CD4-positive, alpha-beta memory T cell (primary cell): ENCODE data around the gene AKAP14. TPM values are rescaled to one million over a fixed set of nuclear protein-coding genes. Genes with fewer than 3 reads are reported as not detected.

ENCODE experiments used
- CTCF ChIA-PET: fragments of 350-600 bp; sonication (Branson Sonifier 250); formaldehyde crosslinking; loops from one replicate; lab custom pipeline; 2021; ENCODE audit warnings: inconsistent platforms; ENCODE audit not compliant: partially characterized antibody; lab: Charles Lee
- POLR2A ChIA-PET: fragments of 350-600 bp; sonication (Branson Sonifier 250); formaldehyde crosslinking; loops from one replicate; lab custom pipeline; 2021; ENCODE audit not compliant: partially characterized antibody; lab: Charles Lee
- DNase-seq, 5 donors: peaks; one replicate each; pipeline versions ENCODE4 v3.0.0 to v3.0.0-alpha.2; 2020 to 2022; ENCODE audit warnings: mixed read lengths in 1 of 5
- H3K27ac ChIP-seq: one replicate; pipeline ENCODE4 v1.7.0; 2013; ENCODE audit warnings: low read depth, low read length
- H3K27me3 ChIP-seq: 2 replicates; pipeline ENCODE4 v1.7.0; 2013; ENCODE audit warnings: mild to moderate bottlenecking, low read length, moderate library complexity; ENCODE audit not compliant: insufficient read depth
- H3K36me3 ChIP-seq: 2 replicates; pipeline ENCODE4 v1.7.0; 2013; ENCODE audit warnings: mild to moderate bottlenecking, low read length, moderate library complexity; ENCODE audit not compliant: insufficient read depth
- H3K4me1 ChIP-seq: 2 replicates; pipeline ENCODE4 v1.7.0; 2013; ENCODE audit warnings: mild to moderate bottlenecking, low read length, moderate library complexity; ENCODE audit not compliant: insufficient read depth
- H3K4me3 ChIP-seq, 2 donors: one replicate each; pipeline ENCODE4 v1.7.0; 2013; ENCODE audit warnings: low read length in 2 of 2, mild to moderate bottlenecking in 1 of 2
- H3K9me3 ChIP-seq, 2 donors: one replicate each; pipeline ENCODE4 v1.7.0; 2013; ENCODE audit warnings: low read length in 2 of 2, control low read depth in 1 of 2; ENCODE audit not compliant: control insufficient read depth in 1 of 2
- H3K27ac Mint-ChIP-seq, 7 donors: one replicate each; pipeline ENCODE4 v1.8.0; 2020 to 2021; ENCODE audit warnings: mixed read lengths in 7 of 7, mild to moderate bottlenecking in 6 of 7, inconsistent platforms in 3 of 7, moderate library complexity in 3 of 7
- H3K27me3 Mint-ChIP-seq, 2 donors: one replicate each; pipeline ENCODE4 v1.8.0; 2020 to 2021; ENCODE audit warnings: mixed read lengths in 2 of 2
- H3K36me3 Mint-ChIP-seq, 2 donors: one replicate each; pipeline ENCODE4 v1.8.0; 2020 to 2021; ENCODE audit warnings: mixed read lengths in 2 of 2, inconsistent platforms in 1 of 2, mild to moderate bottlenecking in 1 of 2
- H3K4me1 Mint-ChIP-seq, 4 donors: one replicate each; pipeline ENCODE4 v1.8.0; 2020 to 2021; ENCODE audit warnings: mixed read lengths in 4 of 4, mild to moderate bottlenecking in 1 of 4
- H3K4me3 Mint-ChIP-seq, 8 donors: one replicate each; pipeline ENCODE4 v1.8.0; 2020 to 2021; ENCODE audit warnings: mixed read lengths in 8 of 8, mild to moderate bottlenecking in 7 of 8, moderate library complexity in 6 of 8, inconsistent platforms in 3 of 8
- H3K9me3 Mint-ChIP-seq, 8 donors: one replicate each; pipeline ENCODE4 v1.8.0; 2020 to 2021; ENCODE audit warnings: mixed read lengths in 8 of 8, mild to moderate bottlenecking in 5 of 8, inconsistent platforms in 3 of 8, moderate library complexity in 1 of 8
- intact Hi-C: fragments of 100-400 bp; cut with micrococcal nuclease; formaldehyde crosslinking; loops from one replicate; pipeline ENCODE4 v1.15.1; 2023
- polyA plus RNA-seq, 2 donors: library from polyadenylated mRNA; unstranded; fragments of 300-500 nt; fragmentation: Illumina TruSeq; gene quantifications; one replicate each; pipeline ENCODE4 v1.2.3, GENCODE V29; 2021
- total RNA-seq, 2 experiments: library from RNA; stranded (reverse); gene quantifications; one replicate each; pipeline ENCODE4 v1.2.3, GENCODE V29; 2021

AKAP14 gene
- total and polyA plus RNA-seq, 4 experiments from 2014 or later, result not detected

DNA sequence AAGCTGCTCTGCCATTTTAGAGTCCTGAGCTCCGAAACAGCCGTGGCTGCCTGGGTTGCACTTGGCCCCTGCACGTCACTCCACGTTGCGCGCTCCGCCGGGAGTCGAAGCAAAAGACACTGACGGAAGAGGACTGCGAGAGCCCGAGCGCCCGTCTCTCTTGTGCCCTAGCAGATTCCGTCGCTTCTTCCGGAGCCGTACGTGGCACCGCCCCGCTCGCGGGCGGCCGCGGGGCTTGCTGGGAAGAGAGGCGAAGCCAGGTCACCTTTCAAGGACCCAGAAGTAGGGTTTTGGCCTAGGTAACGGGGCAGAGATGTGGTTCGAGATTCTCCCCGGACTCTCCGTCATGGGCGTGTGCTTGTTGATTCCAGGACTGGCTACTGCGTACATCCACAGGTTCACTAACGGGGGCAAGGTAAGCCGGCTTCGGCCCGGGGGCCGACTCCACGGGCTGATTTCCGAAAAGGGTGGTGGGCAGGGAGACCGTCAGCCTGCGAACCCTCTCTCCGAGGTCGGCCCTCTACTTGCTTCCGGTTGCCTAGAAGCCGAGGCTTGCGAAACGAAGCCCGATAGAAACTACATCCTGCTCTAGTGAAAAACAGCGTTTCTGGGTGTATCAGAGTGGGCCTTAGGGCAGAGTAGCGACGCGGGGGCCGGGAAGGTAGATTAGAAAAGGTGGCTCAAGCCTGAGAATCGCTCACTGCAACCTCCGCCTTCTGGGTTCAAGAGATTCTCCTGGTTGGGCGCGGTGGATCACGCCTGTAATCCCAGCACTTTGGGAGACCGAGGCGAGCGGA is 23.9 kb upstream of the AKAP14 start, which contains the start of the genes NDUFA1 and RNF113A:
NDUFA1 (plus strand) TSS at position 234 of the 797 bp plus-strand sequence; CDS start at position 314, 80 bp downstream.
RNF113A (minus strand) TSS at position 135 of the 797 bp plus-strand sequence; CDS start at position 15, 120 bp downstream.
- intact Hi-C loops, result loop anchor here (1.0 to 5.0 kb wide), 7 partner anchors 15 to 404 kb away; partner anchors contain the start of genes NKAP, NKRF, RPL39 and SLC25A5
- Histone ChIP-seq H3K27ac (peak within 1 kb of the TSS; percentile 85), H3K36me3 (no peaks in the 10 kb centered on the region), H3K9me3 (no peaks in the 10 kb centered on the region), H3K27me3 (no peaks in the 10 kb centered on the region), H3K4me3 (peak within 1 kb of the TSS; percentile 78 to 89), H3K4me1 (peaks cover 15% of the 10 kb centered on the region)
- peaks cover 0 to 2% (median 0%) of the 10 kb centered on the region in 8 donors for H3K9me3 Mint-ChIP-seq
- peak within 1 kb of the TSS; percentile 98 to 100 (median 98) for H3K27ac Mint-ChIP-seq
- DNase-seq, result peak; percentile 86 to 91 (median 89)
- peak within 1 kb of the TSS; percentile 93 to 100 (median 96) for H3K4me3 Mint-ChIP-seq
- no peaks in the 10 kb centered on the region for H3K27me3 Mint-ChIP-seq
- ChIA-PET CTCF (interaction anchor here (1.8 to 2.5 kb wide), 3 partner anchors 8 to 80 kb away, joined by 3 to 11 read pairs (median 10); partner anchors contain the start of gene RPL39), POLR2A (interaction anchor here (0.9 to 3.3 kb wide), 13 partner anchors 9 to 389 kb away, joined by 3 to 51 read pairs (median 6); partner anchors contain the start of genes NKAP, RPL39, SEPTIN6 and SOWAHD)
- H3K36me3 Mint-ChIP-seq, result peaks cover 2 to 28% of the 10 kb centered on the region in 2 donors
- peaks cover 3 to 39% (median 17%) of the 10 kb centered on the region in 4 donors for H3K4me1 Mint-ChIP-seq

- H3K27me3 Mint-ChIP-seq, result no peaks in the 10 kb centered on the region
- H3K9me3 Mint-ChIP-seq, result peaks cover 0 to 1% (median 0%) of the 10 kb centered on the region in 8 donors
- H3K27ac Mint-ChIP-seq, result peak overlapping the region in 2 of 7 donors; percentile 13 to 31
- Histone ChIP-seq H3K36me3 (no peaks in the 10 kb centered on the region), H3K9me3 (no peaks in the 10 kb centered on the region), H3K27me3 (no peaks in the 10 kb centered on the region), H3K27ac (no peak overlapping the region), H3K4me3 (no peak overlapping the region), H3K4me1 (peaks cover 14% of the 10 kb centered on the region)
- POLR2A ChIA-PET, result interaction anchor here (0.6 to 1.9 kb wide), 3 partner anchors 26 to 87 kb away, joined by 3 to 20 read pairs (median 4); partner anchors contain the start of genes RPL39 and UPF3B
- DNase-seq, result no peak
- H3K36me3 Mint-ChIP-seq, result peaks cover 2 to 16% of the 10 kb centered on the region in 2 donors
- CTCF ChIA-PET, result interaction anchor here (0.9 to 2.9 kb wide), 4 partner anchors 8 to 87 kb away, joined by 3 to 16 read pairs (median 11); partner anchors contain the start of genes RNF113A and RPL39
- intact Hi-C loops, result no loop called here
- no peak overlapping the region for H3K4me3 Mint-ChIP-seq
- peaks cover 9 to 15% (median 15%) of the 10 kb centered on the region in 4 donors for H3K4me1 Mint-ChIP-seq
These were observed 17.0 kb upstream of the AKAP14 start for GRCh38 chrX:119878740-119879139.

- Mint-ChIP-seq H3K4me1 (peaks cover 9 to 15% (median 15%) of the 10 kb centered on the region in 4 donors), H3K36me3 (peaks cover 0 to 13% of the 10 kb centered on the region in 2 donors), H3K4me3 (no peak overlapping the region), H3K27ac (peak overlapping the region in 6 of 7 donors; percentile 2 to 84 (median 74)), H3K27me3 (no peaks in the 10 kb centered on the region), H3K9me3 (peaks cover 0 to 1% (median 0%) of the 10 kb centered on the region in 8 donors)
- ChIA-PET POLR2A (interaction anchor here (1.0 to 1.9 kb wide), 3 partner anchors 9 to 88 kb away, joined by 3 to 20 read pairs (median 4); partner anchors contain the start of genes NDUFA1, RNF113A, RPL39 and UPF3B), CTCF (interaction anchor here (0.9 to 2.9 kb wide), 4 partner anchors 9 to 363 kb away, joined by 3 to 11 read pairs (median 8); partner anchors contain the start of genes RNF113A and RPL39)
- peak in 3 of 5 donors; percentile 17 to 25 (median 23) for DNase-seq
- peaks cover 11% of the 10 kb centered on the region for H3K4me1 ChIP-seq
- intact Hi-C loops, result loop anchor here (2.0 kb wide), 1 partner anchor 89 kb away; the partner anchor contains the start of gene RPL39
- H3K9me3 ChIP-seq, result no peaks in the 10 kb centered on the region
- H3K36me3 ChIP-seq, result no peaks in the 10 kb centered on the region
- no peak overlapping the region for H3K4me3 ChIP-seq
- no peaks in the 10 kb centered on the region for H3K27me3 ChIP-seq
- no peak overlapping the region for H3K27ac ChIP-seq
These were observed 15.6 kb upstream of the AKAP14 start for GRCh38 chrX:119880076-119880475.

DNA sequence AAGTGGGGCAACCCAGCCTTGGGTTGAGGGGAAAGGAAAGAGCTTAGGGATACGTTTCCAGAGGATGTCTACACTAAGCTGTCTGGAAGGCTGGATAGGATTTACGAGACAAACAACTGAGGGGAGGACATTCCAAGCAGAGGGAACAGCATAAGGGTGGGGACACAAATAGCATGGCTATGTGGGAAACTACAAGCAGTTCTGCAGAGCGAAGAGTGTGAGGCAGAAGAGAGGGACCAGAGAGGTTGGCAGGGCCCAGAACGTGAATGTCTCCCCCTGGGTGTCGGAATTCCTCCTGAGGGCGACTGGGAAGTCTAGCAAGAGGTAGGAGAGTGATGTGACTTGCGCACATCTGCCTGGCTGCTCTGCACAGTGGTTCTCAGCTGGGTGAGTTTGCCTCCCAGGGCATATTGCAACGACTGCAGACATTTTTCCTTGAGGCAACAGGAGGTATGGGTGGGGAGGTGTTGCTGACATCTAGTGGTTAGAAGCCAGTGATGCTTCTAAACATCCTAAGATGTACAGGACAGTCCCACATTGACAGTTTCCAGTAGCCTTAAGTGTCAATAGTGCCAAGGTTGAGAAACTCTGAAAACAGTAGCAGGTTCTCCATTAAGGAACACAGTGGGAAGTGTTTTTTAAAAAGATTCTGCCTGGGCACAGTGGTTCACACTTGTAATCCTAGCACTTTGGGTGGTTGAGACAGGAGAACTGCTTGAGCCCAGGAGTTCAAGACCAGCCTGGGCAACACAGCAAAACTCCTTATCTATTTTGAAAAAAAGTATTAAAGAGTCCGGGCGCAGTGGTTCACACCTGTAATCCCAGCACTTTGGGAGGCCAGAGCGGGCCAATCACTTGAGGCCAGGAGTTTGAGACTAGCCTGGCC is 14.9 kb upstream of the AKAP14 start:
- H3K9me3 Mint-ChIP-seq, result peaks cover 0 to 1% (median 0%) of the 10 kb centered on the region in 8 donors
- Histone ChIP-seq H3K9me3 (no peaks in the 10 kb centered on the region), H3K36me3 (no peaks in the 10 kb centered on the region), H3K27me3 (no peaks in the 10 kb centered on the region), H3K4me3 (no peak overlapping the region), H3K4me1 (peaks cover 10% of the 10 kb centered on the region), H3K27ac (peak overlapping the region; percentile 15)
- peaks cover 9 to 16% (median 15%) of the 10 kb centered on the region in 4 donors for H3K4me1 Mint-ChIP-seq
- peak; percentile 35 to 51 (median 49) for DNase-seq
- ChIA-PET CTCF (interaction anchor here (0.9 to 2.9 kb wide), 4 partner anchors 10 to 364 kb away, joined by 3 to 11 read pairs (median 8); partner anchors contain the start of genes RNF113A and RPL39), POLR2A (interaction anchor here (0.9 to 1.1 kb wide), 3 partner anchors 9 to 89 kb away, joined by 3 to 5 read pairs (median 4); partner anchors contain the start of genes NDUFA1, RNF113A, RPL39 and UPF3B)
- H3K27me3 Mint-ChIP-seq, result no peaks in the 10 kb centered on the region
- H3K36me3 Mint-ChIP-seq, result peaks cover 0 to 13% of the 10 kb centered on the region in 2 donors
- intact Hi-C loops, result loop anchor here (2.0 kb wide), 1 partner anchor 90 kb away; the partner anchor contains the start of gene RPL39
- H3K27ac Mint-ChIP-seq, result peak overlapping the region in 6 of 7 donors; percentile 71 to 84 (median 78)
- no peak overlapping the region for H3K4me3 Mint-ChIP-seq

- peak overlapping the region in 1 of 2 donors; percentile 28 for H3K4me3 ChIP-seq
- peaks cover 9% of the 10 kb centered on the region for H3K4me1 ChIP-seq
- Mint-ChIP-seq H3K36me3 (peaks cover 0 to under 1% of the 10 kb centered on the region in 2 donors), H3K4me1 (peaks cover 4 to 21% (median 10%) of the 10 kb centered on the region in 4 donors), H3K9me3 (no peaks in the 10 kb centered on the region), H3K27me3 (no peaks in the 10 kb centered on the region), H3K27ac (peak overlapping the region; percentile 15 to 74 (median 59)), H3K4me3 (peak overlapping the region; percentile 41 to 74 (median 68))
- H3K27ac ChIP-seq, result no peak overlapping the region
- no peaks in the 10 kb centered on the region for H3K9me3 ChIP-seq
- POLR2A ChIA-PET, result no interaction called here
- H3K27me3 ChIP-seq, result no peaks in the 10 kb centered on the region
- CTCF ChIA-PET, result interaction anchor here (0.7 to 3.0 kb wide), 2 partner anchors 7 to 101 kb away, joined by 3 to 16 read pairs; no protein-coding TSS in a partner anchor
- intact Hi-C loops, result loop anchor here (2.0 to 5.0 kb wide), 2 partner anchors 15 to 33 kb away; partner anchors contain the start of genes NDUFA1, RNF113A and UPF3B
- peak; percentile 40 to 59 (median 47) for DNase-seq
- no peaks in the 10 kb centered on the region for H3K36me3 ChIP-seq
These were observed 9.9 kb upstream of the AKAP14 start for GRCh38 chrX:119885554-119886428.
